ENCODE data around the gene CDK9. TPM values are rescaled to one million over a fixed set of nuclear protein-coding genes. Genes with fewer than 3 reads are reported as not detected.

Gene CDK9
- total and polyA plus RNA-seq, 2 of the 4 experiments (the other 2 are of a cell fraction), result 30.3 to 49.9 TPM

DNA sequence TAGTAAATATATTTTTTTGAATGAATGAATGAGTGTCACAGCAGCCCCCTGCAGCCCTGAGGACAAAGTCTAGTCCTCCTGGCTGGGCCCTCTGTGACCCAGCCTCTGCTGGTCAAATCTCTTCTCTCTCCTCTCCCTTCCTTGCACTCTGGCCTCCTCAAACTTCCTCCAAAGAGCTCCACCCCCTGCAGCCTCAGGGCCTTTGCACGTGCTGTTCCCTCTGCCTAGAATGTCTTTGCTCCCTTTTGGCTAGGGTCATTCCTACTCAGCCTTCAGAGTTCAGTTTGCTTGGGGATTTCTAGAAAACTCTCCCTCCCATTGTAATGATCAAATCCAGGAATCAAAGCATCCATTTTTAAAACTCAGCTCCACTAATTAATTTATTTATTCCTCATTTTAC lies 20.4 kb upstream of the CDK9 start:
- Histone ChIP-seq H2AK9ac (replicated peaks; ENCODE audit: low read depth, low read length, poor library complexity) (no peak overlapping the region), H3K4me3 (ENCODE audit: insufficient read depth, low read depth, low read length) (no peak overlapping the region), H3K27ac (ENCODE audit: insufficient read depth, low read length) (no peak overlapping the region), H3K14ac (replicated peaks; ENCODE audit: low read depth, low read length) (no peak overlapping the region), H3K27me3 (ENCODE audit: control insufficient read depth, insufficient read depth, low read length) (peaks cover 28% of the 10 kb centered on the region), H3K4me2 (ENCODE audit: low read depth, low read length) (no peak overlapping the region), H3K9me3 (ENCODE audit: control insufficient read depth, insufficient read depth, low read length) (no peaks in the 10 kb centered on the region), H4K8ac (ENCODE audit: low read depth in 2 of 2, low read length in 2 of 2) (no peak overlapping the region), H2AK5ac (ENCODE audit: low read depth, low read length) (no peak overlapping the region), H3K23ac (ENCODE audit: low read depth, low read length) (no peak overlapping the region), H4K91ac (ENCODE audit: insufficient read depth, low read depth, low read length) (no peak overlapping the region), H4K5ac (ENCODE audit: low read depth, low read length) (no peak overlapping the region), H4K20me1 (ENCODE audit: insufficient read depth, low read length) (no peaks in the 10 kb centered on the region), H2BK20ac (ENCODE audit: low read depth, low read length) (no peak overlapping the region), H3K56ac (ENCODE audit: extremely low read depth, insufficient read depth, low read length) (no peak overlapping the region), H3K9ac (ENCODE audit: low read depth, low read length) (no peak overlapping the region), H3K18ac (ENCODE audit: low read depth, low read length) (no peak overlapping the region), H3K4ac (ENCODE audit: low read depth, low read length) (no peak overlapping the region), H3K4me1 (ENCODE audit: control insufficient read depth, insufficient read depth, low read length) (peaks cover 2% of the 10 kb centered on the region; the same call in 1 of the 2 replicates), H2BK120ac (ENCODE audit: low read depth, low read length) (no peak overlapping the region), H3K9me1 (ENCODE audit: insufficient read depth, low read length) (no peaks in the 10 kb centered on the region; the same call in 1 of the 2 replicates), H2AFZ (replicated peaks; ENCODE audit: low read length, poor library complexity) (no peak overlapping the region), H3K36me3 (ENCODE audit: control insufficient read depth, insufficient read depth, low read length) (no peaks in the 10 kb centered on the region), H3K79me1 (ENCODE audit: low read depth in 1 of 2, low read length in 2 of 2) (no peaks in the 10 kb centered on the region), H2BK5ac (ENCODE audit: low read depth, low read length, poor library complexity, severe bottlenecking) (no peak overlapping the region), H2BK15ac (ENCODE audit: low read depth, low read length) (no peak overlapping the region)
- ATAC-seq (ENCODE audit: low read depth) (no peak), DNase-seq (no peak)
- intact Hi-C loops (cut with micrococcal nuclease) (no loop called here), in situ Hi-C loops (cut with MboI; ENCODE audit: low sequenced_read_pairs) (no loop called here), dilution Hi-C loops (cut with HindIII; ENCODE audit: low sequenced_read_pairs, unreplicated experiment) (no loop called here)
- TF ChIP-seq NFE2L2 (IDR thresholded peaks at IDR 0.05; ENCODE audit: low read depth, low read length), result no peak
- TF ChIP-seq, protein P1, sequence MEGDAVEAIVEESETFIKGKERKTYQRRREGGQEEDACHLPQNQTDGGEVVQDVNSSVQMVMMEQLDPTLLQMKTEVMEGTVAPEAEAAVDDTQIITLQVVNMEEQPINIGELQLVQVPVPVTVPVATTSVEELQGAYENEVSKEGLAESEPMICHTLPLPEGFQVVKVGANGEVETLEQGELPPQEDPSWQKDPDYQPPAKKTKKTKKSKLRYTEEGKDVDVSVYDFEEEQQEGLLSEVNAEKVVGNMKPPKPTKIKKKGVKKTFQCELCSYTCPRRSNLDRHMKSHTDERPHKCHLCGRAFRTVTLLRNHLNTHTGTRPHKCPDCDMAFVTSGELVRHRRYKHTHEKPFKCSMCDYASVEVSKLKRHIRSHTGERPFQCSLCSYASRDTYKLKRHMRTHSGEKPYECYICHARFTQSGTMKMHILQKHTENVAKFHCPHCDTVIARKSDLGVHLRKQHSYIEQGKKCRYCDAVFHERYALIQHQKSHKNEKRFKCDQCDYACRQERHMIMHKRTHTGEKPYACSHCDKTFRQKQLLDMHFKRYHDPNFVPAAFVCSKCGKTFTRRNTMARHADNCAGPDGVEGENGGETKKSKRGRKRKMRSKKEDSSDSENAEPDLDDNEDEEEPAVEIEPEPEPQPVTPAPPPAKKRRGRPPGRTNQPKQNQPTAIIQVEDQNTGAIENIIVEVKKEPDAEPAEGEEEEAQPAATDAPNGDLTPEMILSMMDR (conservative IDR thresholded peaks at IDR 0.05; ENCODE audit: low read depth, low read length), result no peak
- no peak for TF ChIP-seq FOS (IDR thresholded peaks at IDR 0.05; ENCODE audit: low read depth, low read length)
- ChIA-PET CTCF (no interaction called here), POLR2A (ENCODE audit: unreplicated experiment) (no interaction called here)
- WGBS, 2 experiments (ENCODE audit: extremely low coverage in 2 of 2, insufficient read length in 1 of 2), result no CpG with 5 or more reads among the region's 1 CpG
- no TSS peak for BruUV-seq (replicated peaks)
